ENCODE results near the gene ST6GAL1.
"Not testable (repeated sequence)": the region's sequence is repeated elsewhere in the genome, so short reads cannot be mapped to it uniquely, and the experiment has no call there.

ST6GAL1 gene

GRCh38 chr3:186946756-186947375 is 16.5 kb downstream of the ST6GAL1 start:
- no peak for DNase-seq

- no peak for DNase-seq
These were observed 19.1 kb downstream of the ST6GAL1 start for GRCh38 chr3:186949281-186949982.

DNA sequence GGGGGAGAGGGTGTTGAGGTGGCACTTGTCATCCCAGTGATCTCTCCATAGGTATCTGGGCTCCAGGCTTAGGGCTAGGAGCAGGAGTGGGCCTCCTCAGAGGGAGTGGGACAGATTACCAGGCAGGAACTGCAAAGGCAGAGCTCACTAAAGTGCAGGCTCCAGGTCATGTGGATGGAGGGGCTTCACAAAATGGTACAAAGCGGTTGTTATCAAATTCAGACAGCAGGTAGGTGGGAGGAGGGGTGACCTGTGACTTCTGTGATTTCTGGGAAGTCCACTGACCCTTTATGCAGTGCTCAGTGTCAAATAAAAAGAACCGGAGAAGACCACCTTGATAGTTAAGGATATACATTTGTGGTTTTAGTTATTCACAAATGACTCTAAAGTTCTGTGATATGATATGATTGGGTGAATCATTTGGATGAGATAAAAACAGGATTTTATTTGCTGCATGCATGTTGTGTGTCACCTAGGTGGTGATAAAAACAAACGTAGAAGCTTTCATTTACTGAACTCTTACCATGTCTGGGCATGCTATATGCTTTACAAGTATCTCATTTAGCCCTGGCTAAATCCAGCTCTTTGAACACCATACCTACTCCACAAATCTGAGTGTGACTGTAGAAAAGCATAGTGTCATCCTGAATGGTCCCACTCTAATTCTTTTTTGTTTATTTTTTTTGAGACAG is 20.2 kb downstream of the ST6GAL1 start:
- DNase-seq = no peak

DNA sequence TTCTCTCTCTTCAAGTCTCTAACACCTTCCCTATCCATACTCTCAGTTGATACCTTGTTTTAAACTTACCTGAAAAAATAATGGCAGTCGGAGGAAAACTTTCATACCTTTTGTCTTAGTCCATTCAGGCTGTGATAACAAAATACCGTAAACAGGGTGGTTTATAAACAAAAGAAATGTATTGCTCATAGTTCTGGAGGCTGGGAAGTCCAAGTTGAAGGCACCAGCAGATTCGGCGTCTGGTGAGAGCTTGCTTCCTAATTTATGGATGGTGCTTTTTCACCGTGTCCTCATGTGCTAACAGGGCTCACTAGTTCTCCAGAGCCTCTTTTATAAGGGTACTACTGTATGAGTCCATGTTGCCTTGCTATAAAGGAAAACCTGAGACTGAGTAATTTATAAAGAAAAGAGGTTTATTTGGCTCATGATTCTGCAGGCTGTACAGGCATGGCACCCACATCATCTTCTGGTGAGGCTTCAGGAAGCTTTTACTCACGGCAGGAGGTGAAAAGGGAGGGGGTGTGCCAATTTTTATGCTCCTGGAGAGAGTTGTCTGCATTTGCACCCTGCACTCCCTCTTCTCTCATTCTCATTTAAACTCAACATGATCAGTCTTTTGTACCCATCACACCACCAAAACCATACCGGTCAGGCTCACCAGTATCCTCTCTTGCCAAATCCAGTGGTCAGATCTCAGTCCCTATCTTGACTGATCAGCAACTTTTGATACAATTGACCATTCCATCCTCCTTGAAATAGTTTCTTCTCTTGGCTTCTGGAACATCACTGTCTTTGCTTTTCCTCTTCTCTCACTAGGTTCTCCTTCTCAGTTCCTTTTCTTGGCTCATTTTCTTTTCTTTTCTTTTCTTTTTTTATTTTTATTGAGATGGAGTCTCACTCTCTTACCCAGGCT is 21.6 kb downstream of the ST6GAL1 start:
- DNase-seq = no peak

DNA sequence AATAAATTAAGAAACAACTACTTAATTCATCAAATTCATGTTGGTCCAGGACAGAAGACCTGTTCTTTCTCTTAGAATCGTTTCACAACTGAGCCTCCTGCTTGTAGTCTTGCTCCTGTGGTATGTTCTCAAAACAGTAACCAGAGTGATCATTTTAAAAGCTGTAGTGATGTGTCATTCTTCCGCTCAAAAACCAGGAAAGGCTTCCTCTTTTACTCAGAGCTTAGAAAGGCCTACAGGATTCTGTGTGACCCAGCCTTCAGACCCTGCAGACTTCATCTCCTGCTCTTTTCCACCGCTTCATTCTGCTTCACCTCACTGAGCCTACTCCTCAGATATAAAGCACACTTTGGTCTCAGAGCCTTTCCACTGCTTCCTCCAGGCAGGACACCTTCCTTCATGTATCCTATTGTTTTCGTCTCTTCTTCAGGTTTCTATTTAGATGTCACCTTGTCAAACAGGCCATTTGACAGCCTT is 22.7 kb downstream of the ST6GAL1 start:
- no peak for DNase-seq

GRCh38 chr3:186953992-186954699 is 23.8 kb downstream of the ST6GAL1 start:
- not testable (repeated sequence) for DNase-seq

GRCh38 chr3:186955898-186956696 is 25.8 kb downstream of the ST6GAL1 start:
- DNase-seq = no peak

- no peak for DNase-seq
These were observed 28.8 kb downstream of the ST6GAL1 start for GRCh38 chr3:186959029-186959624.

- no peak for DNase-seq
These were observed 30.0 kb downstream of the ST6GAL1 start for GRCh38 chr3:186960347-186960746.

GRCh38 chr3:186962445-186962844 is 32.1 kb downstream of the ST6GAL1 start:
- no peak for DNase-seq

- no peak for DNase-seq
These were observed 33.3 kb downstream of the ST6GAL1 start for GRCh38 chr3:186963636-186964035.

GRCh38 chr3:186964071-186964470 is 33.7 kb downstream of the ST6GAL1 start:
- no peak for DNase-seq

- DNase-seq = no peak
These were observed 34.3 kb downstream of the ST6GAL1 start for GRCh38 chr3:186964616-186965015.

DNA sequence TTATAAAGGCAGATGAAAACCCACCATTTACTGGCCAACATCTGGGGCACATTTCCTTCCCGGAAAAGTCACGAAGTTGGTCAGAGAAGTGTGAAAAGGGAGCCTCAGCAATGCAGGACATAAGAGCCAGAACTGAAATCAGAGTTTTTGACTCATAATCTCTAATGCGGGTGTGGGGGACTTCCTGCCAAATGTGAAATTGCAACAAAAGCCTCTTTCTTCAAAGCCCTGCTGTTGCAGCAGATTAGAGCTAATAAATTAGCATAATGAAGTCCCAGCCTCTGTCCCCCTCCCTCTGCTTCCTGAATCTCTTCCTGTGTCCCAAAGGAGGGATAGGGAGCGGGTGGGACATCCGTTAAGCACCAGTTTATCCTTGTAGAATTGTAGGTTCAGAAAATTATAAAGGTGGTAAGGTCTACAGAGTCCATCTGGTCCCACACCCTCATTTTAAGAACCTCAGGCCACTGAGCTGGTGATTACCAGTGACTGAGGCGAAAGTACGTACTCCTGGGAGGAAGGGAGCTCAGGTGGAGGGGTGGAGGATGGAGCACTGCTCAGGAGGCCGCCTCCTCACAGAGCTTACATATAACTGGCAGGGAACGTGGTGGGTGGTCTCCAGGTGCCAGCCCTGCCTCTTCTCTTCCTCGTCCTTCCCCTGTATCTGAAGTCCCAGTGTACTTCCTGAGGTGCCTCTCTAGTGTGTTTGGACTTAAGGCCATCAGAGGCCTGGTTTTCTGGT is 35.0 kb downstream of the ST6GAL1 start:
- no peak for DNase-seq

GRCh38 chr3:186966406-186966805 is 36.1 kb downstream of the ST6GAL1 start:
- DNase-seq = no peak

- not testable (repeated sequence) for DNase-seq
These were observed 36.9 kb downstream of the ST6GAL1 start for GRCh38 chr3:186967236-186967635.

- DNase-seq = no peak
These were observed 37.4 kb downstream of the ST6GAL1 start for GRCh38 chr3:186967686-186968085.

- no peak for DNase-seq
These were observed 39.3 kb downstream of the ST6GAL1 start for GRCh38 chr3:186969607-186970006.

- DNase-seq = not testable (repeated sequence)
These were observed 40.8 kb downstream of the ST6GAL1 start for GRCh38 chr3:186971106-186971505.

DNA sequence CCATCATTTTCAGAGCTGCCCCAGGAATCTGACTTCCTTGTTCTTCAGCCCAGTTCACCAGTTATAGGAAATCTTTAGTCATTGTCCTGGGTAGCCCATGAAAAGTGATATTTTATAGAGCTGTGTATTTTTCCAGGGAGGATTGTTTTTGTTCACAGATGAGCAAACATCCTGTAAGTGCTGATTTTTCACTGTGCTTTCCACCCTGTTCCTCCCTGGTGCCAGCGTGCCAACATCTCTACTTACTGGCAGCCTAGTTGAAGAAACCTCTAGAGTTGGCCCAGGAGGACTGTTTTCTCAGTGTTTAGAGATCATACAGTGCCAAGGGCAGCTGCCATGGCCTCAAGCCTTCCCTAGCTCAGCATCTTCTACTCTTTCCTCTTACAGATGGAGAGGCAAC is 41.3 kb downstream of the ST6GAL1 start:
- DNase-seq = no peak

Measured in amniotic stem cell (primary cell).